GM08714 (cell line): Measurements from ENCODE around the gene MFAP5.
"Not testable (repeated sequence)": the region's sequence is repeated elsewhere in the genome, so short reads cannot be mapped to it uniquely, and the experiment has no call there.

Source experiments
- H3K4me3 ChIP-seq: fragments of 200-500 bp; sonication (Bioruptor generic); 2 replicates; pipeline ENCODE4 v1.5.1; 2014; ENCODE audit warnings: mild to moderate bottlenecking, low read length, inconsistent platforms
- ZNF274 ChIP-seq: IDR thresholded peaks from 2 replicates; pipeline ENCODE4 v1.6.1; 2012; ENCODE audit warnings: mild to moderate bottlenecking, low read depth, low read length

The MFAP5 gene

DNA sequence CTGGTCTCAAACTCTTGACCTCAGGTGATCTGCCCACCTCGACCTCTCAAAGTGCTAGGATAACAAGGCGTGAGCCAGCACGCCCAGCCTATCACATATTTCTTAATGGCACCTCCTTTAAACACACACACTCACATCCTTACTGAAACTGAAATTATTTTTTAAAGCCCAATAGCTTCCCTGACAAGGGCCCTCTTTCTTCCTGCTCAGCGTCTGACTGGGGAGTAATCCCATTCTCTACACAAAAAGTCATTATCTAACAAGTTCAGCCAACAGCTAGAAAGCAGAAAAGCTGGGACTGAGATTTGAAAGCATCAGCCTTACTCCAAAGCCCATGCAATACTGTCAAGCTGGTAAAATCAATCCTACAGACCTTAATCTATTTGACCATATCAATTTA is 40.0 kb downstream of the MFAP5 start:
- H3K4me3 ChIP-seq = no peak overlapping the region

GRCh38 chr12:8615206-8615605 is 47.4 kb downstream of the MFAP5 start:
- no peak for TF ChIP-seq ZNF274
- no peak overlapping the region for H3K4me3 ChIP-seq

More for the DNA sequence above, 40.0 kb downstream of the MFAP5 start:
- no peak for TF ChIP-seq ZNF274

DNA sequence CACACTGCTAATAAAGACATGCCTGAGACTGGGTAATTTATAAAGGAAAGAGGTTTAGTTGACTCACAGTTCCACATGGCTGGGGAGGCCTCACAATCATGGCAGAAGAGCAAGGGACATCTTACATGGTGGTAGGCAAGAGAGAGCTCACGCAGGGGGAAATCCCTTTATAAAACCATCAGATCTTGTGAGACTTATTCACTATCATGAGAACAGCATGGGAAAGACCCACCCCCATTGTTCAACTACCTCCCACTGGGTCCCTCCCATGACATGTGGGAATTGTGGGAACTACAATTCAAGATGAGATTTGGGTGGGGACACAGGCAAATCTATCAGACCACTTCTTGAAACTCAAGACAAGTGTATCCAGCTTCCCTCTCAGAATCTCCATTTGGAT is 48.7 kb downstream of the MFAP5 start:
- not testable (repeated sequence) for H3K4me3 ChIP-seq

GRCh38 chr12:8612629-8613028 is 50.0 kb downstream of the MFAP5 start, which contains the start of gene AICDA:
TSS of gene AICDA (minus strand) at chr12:8612859. CDS start at chr12:8612767, 92 bp downstream.
- no peak for TF ChIP-seq ZNF274
- H3K4me3 ChIP-seq = peak within 1 kb of the TSS; percentile 83

- peak overlapping the region; percentile 94; the same call in 1 of the 2 replicates for H3K4me3 ChIP-seq
- TF ChIP-seq ZNF274 = no peak
Measured at GRCh38 chr12:8609061-8609570, 53.5 kb downstream of the MFAP5 start.

DNA sequence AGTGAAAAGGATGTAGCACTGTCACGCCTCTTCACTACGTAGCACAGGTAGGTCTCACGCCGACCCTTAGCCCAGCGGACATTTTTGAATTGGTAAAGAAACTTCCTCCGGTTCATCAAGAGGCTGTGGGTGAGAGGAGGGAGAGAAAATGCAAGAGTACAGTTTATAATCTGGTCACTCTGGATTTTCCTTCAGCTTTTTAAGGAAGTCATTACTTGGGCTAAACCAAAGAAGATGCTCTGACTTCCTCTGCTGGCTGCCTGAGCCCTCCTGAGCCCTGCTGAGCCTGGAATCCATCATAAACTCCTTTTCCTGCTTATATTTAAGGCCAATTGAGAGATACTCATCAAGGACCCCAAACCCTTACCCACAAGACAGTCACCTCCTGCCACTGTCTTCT is 55.7 kb downstream of the MFAP5 start:
- no peak for TF ChIP-seq ZNF274
- no peak overlapping the region for H3K4me3 ChIP-seq

DNA sequence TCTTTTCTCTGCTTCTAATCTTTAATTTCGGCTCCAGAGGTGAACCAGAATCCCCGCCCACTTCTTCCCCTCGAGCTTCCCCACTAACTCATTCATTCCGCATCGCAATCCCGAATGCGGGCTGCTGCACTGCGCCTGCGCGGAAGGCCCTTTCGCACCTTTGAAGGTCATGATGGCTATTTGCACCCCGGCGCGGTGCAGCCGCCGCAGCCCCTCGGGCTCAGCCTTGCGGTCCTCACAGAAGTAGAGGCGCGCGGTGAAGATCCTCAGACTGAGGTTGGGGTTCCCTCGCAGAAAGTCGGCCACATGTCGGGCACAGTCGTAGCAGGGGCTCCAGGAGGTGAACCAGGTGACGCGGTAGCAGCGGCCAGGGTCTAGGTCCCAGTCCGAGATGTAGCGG is 57.6 kb downstream of the MFAP5 start:
- TF ChIP-seq ZNF274 = no peak

DNA sequence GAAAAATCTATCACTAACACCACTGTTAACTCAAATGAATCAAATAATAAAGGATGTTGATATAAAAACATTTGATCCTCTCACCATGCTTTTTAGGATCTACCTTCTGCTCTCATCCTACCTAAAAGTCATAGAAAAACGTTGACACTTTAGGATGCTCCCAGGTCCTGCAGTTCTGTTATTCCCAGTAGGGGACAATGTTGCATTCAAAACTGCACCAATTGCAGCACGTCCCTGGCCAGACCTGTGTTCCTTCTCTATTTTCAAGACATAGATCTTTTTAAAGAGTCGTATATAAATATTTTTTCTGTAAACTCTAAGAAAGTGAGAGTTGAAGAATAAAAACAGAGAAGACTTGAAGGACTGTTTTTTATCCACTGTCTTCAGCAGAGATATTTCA is 58.8 kb downstream of the MFAP5 start:
- TF ChIP-seq ZNF274 = no peak

More for the DNA sequence above, 57.6 kb downstream of the MFAP5 start:
- no peak overlapping the region for H3K4me3 ChIP-seq

DNA sequence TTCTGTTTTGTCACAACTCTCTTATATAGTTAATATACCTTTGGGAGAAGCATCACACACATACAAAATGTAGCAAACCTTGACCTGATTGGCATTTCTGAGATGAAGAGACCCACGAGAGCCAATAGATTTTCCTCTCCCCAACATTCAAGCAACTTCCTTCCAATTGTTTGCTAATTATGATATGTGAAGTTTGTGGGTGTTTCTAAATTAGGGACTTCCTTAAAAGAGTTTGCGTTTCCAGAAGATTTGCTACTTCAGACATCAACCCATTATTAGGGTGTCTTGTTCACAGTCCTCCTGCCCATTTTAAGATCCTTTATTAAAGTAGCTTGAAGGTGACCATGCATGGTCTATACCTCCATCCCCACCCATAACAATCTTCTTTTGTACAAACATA is 59.3 kb downstream of the MFAP5 start:
- no peak for TF ChIP-seq ZNF274
- no peak overlapping the region for H3K4me3 ChIP-seq

More for the DNA sequence above, 58.8 kb downstream of the MFAP5 start:
- H3K4me3 ChIP-seq = no peak overlapping the region

- no peak for TF ChIP-seq ZNF274
- H3K4me3 ChIP-seq = no peak overlapping the region
Measured at GRCh38 chr12:8596561-8596960, 66.1 kb downstream of the MFAP5 start.
